K562 (cell line): ENCODE results near the gene KRIT1. TPM values are rescaled to one million over a fixed set of nuclear protein-coding genes. Genes with fewer than 3 reads are reported as not detected.

Experiments
- BRF1 ChIP-seq: IDR thresholded peaks from 3 replicates; pipeline ENCODE4 v1.6.1; 2011; ENCODE audit warnings: borderline replicate concordance, mild to moderate bottlenecking; ENCODE audit not compliant: insufficient read length; ENCODE audit errors: extremely low read depth
- CTCF ChIP-seq, 3 experiments: IDR thresholded peaks in 2 of 3; conservative IDR thresholded peaks in 1 of 3; 2 replicates each; pipeline ENCODE4 v1.5.1; 2011 to 2012; ENCODE audit warnings: low read length in 3 of 3, mild to moderate bottlenecking in 3 of 3, control low read depth in 2 of 3, improper control_type of control experiment in 1 of 3, inconsistent platforms in 1 of 3, low read depth in 1 of 3, mixed read lengths in 1 of 3, moderate library complexity in 1 of 3; ENCODE audit not compliant: insufficient read depth in 2 of 3
- EP300 ChIP-seq: IDR thresholded peaks from 2 replicates; pipeline ENCODE4 v1.6.1; 2012; ENCODE audit warnings: low read length, improper control_type of control experiment
- HMGN3 ChIP-seq: IDR thresholded peaks from 2 replicates; pipeline ENCODE4 v1.6.1; 2011; ENCODE audit warnings: borderline replicate concordance, low read depth, mild to moderate bottlenecking, mixed read lengths, low read length; ENCODE audit not compliant: insufficient read length; ENCODE audit errors: extremely low read depth
- KDM5B ChIP-seq: fragments of 200-600 bp; sonication (generic); IDR thresholded peaks from 2 replicates; pipeline ENCODE4 v1.6.1; 2012; ENCODE audit warnings: low read depth, mild to moderate bottlenecking, moderate library complexity, low read length, control low read depth, inconsistent platforms; ENCODE audit not compliant: insufficient replicate concordance
- LARP7 ChIP-seq: fragments of 450-650 bp; IDR thresholded peaks from 2 replicates; pipeline ENCODE4 v1.6.1; 2016
- NBN ChIP-seq: fragments of 450-650 bp; IDR thresholded peaks from 2 replicates; pipeline ENCODE4 v1.6.1; 2016; ENCODE audit warnings: low read depth, mild to moderate bottlenecking
- NFRKB ChIP-seq: fragments of 450-650 bp; IDR thresholded peaks from 2 replicates; pipeline ENCODE4 v1.6.1; 2016; ENCODE audit warnings: low read depth
- NUFIP1 ChIP-seq: fragments of 450-650 bp; IDR thresholded peaks from 2 replicates; pipeline ENCODE4 v1.6.1; 2018; ENCODE audit not compliant: partially characterized antibody
- PHB2 ChIP-seq: fragments of 450-650 bp; IDR thresholded peaks from 2 replicates; pipeline ENCODE4 v1.6.1; 2017; ENCODE audit warnings: low read depth
- PHF21A ChIP-seq: fragments of 450-650 bp; IDR thresholded peaks from 2 replicates; pipeline ENCODE4 v1.6.1; 2017; ENCODE audit warnings: low read depth, borderline replicate concordance
- RBM14 ChIP-seq: fragments of 200-400 bp; formaldehyde crosslinking; IDR thresholded peaks from 2 replicates; pipeline ENCODE4 v1.6.1; 2018; ENCODE audit warnings: low read depth, mild to moderate bottlenecking, low read length, moderate library complexity, borderline replicate concordance; ENCODE audit not compliant: insufficient read depth
- RCOR1 ChIP-seq, 2 experiments: IDR thresholded peaks; 2 replicates each; pipeline ENCODE4 v1.6.1; 2012; ENCODE audit warnings: low read depth in 2 of 2, low read length in 2 of 2, borderline replicate concordance in 1 of 2, improper control_type of control experiment in 1 of 2
- RNF2 ChIP-seq: sonication (generic); IDR thresholded peaks from 2 replicates; pipeline ENCODE4 v1.6.1; 2016
- RUNX1 ChIP-seq: sonication (generic); IDR thresholded peaks from 2 replicates; pipeline ENCODE4 v1.6.1; 2016; ENCODE audit warnings: antibody characterized with exemption, low read depth
- SMAD4 ChIP-seq: fragments of 250-450 bp; sonication (Bioruptor Pico); conservative IDR thresholded peaks from 2 replicates; pipeline ENCODE4 v1.8.0; 2021; ENCODE audit warnings: inconsistent platforms, mild to moderate bottlenecking, moderate library complexity
- SMARCC2 ChIP-seq: fragments of 450-650 bp; IDR thresholded peaks from 2 replicates; pipeline ENCODE4 v1.6.1; 2017; ENCODE audit warnings: antibody characterized with exemption, moderate library complexity, mild to moderate bottlenecking, low read depth
- TARDBP ChIP-seq: fragments of 450-650 bp; IDR thresholded peaks from 2 replicates; pipeline ENCODE4 v1.6.1; 2016
- TEAD2 ChIP-seq: fragments of 450-650 bp; IDR thresholded peaks from 2 replicates; pipeline ENCODE4 v1.6.1; 2016; ENCODE audit warnings: missing genetic modification characterization, control low read depth, missing compliant biosample characterization
- XRCC4 ChIP-seq: IDR thresholded peaks from one replicate; pipeline ENCODE4 v1.6.1; 2011; ENCODE audit not compliant: insufficient read depth, insufficient read length; ENCODE audit errors: extremely low read depth
- ZNF232 ChIP-seq: sonication (generic); formaldehyde crosslinking; IDR thresholded peaks from 2 replicates; pipeline ENCODE4 v1.8.0; 2022; ENCODE audit warnings: mild to moderate bottlenecking, missing genetic modification reagents
- ZNF57 ChIP-seq: fragments of 450-650 bp; formaldehyde crosslinking; IDR thresholded peaks from 2 replicates; pipeline ENCODE4 v1.4.0; 2020; ENCODE audit warnings: mild to moderate bottlenecking, moderate library complexity
- polyA plus RNA-seq, 8 experiments: library from polyadenylated mRNA; depleted of rRNA in 4 of 8; stranded (reverse) in 5 of 8; unstranded in 3 of 8; fragments of >200 nt; fragmentation: Nextera tagmentation in 2 of 8; fragmentation: Illumina TruSeq in 1 of 8; extraction: Ambion mirVana in 2 of 8; extraction: Trizol in 1 of 8; gene quantifications; 2 replicates each; pipeline versions ENCODE4 v1.2.1 to v1.2.3, GENCODE V29; 2011 to 2014; ENCODE audit warnings: inconsistent platforms in 1 of 8, missing spikeins in 1 of 8
- total RNA-seq, 7 experiments: library from RNA; depleted of rRNA in 6 of 7; stranded (reverse); fragments of >200 nt in 6 of 7; fragmentation: Illumina TruSeq in 2 of 7; extraction: Trizol in 2 of 7; gene quantifications; 2 replicates each; pipeline versions ENCODE4 v1.2.1 to v1.2.3, GENCODE V29; 2011 to 2021; ENCODE audit warnings: low replicate concordance in 1 of 7
- TF ChIP-seq, protein P1 (sequence below): sonication (generic); formaldehyde crosslinking; IDR thresholded peaks from 2 replicates; pipeline ENCODE4 v1.4.0; 2020; ENCODE audit warnings: mild to moderate bottlenecking, missing genetic modification reagents

KRIT1 gene
- total and polyA plus RNA-seq, 9 of the 15 experiments (the other 6 are each of a cell fraction or from before 2014, with no cell fraction given) = 21.5 to 81.4 (median 55.9) TPM

- TF ChIP-seq, protein P1, sequence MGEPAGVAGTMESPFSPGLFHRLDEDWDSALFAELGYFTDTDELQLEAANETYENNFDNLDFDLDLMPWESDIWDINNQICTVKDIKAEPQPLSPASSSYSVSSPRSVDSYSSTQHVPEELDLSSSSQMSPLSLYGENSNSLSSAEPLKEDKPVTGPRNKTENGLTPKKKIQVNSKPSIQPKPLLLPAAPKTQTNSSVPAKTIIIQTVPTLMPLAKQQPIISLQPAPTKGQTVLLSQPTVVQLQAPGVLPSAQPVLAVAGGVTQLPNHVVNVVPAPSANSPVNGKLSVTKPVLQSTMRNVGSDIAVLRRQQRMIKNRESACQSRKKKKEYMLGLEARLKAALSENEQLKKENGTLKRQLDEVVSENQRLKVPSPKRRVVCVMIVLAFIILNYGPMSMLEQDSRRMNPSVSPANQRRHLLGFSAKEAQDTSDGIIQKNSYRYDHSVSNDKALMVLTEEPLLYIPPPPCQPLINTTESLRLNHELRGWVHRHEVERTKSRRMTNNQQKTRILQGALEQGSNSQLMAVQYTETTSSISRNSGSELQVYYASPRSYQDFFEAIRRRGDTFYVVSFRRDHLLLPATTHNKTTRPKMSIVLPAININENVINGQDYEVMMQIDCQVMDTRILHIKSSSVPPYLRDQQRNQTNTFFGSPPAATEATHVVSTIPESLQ (CRISPR knock-in tag) = no peak
- TF ChIP-seq PHF21A = no peak
- peak in 1 of 3 experiments; percentile 13; a peak in 1 of 6 replicates for TF ChIP-seq CTCF (IDR thresholded peaks at IDR 0.05 in 2 of 3, conservative IDR thresholded peaks at IDR 0.05 in 1 of 3; ENCODE audit: insufficient read depth in 2 of 3, low read depth in 1 of 3, low read length in 3 of 3)
- no peak for TF ChIP-seq TEAD2
- TF ChIP-seq RUNX1 = no peak
- TF ChIP-seq ZNF232 (CRISPR knock-in tag) = no peak
- no peak for TF ChIP-seq EP300
- TF ChIP-seq RCOR1 (IDR thresholded peaks at IDR 0.05; ENCODE audit: borderline replicate concordance in 1 of 2, low read depth in 2 of 2, low read length in 2 of 2) = no peak
- no peak for TF ChIP-seq TARDBP
- no peak for TF ChIP-seq KDM5B
- 0 out of 2 replicates have a peak, but pooled peaks have one; percentile 27 for TF ChIP-seq NBN
- no peak for TF ChIP-seq ZNF57 (CRISPR knock-in tag)
- TF ChIP-seq NFRKB = 0 out of 2 replicates have a peak, but pooled peaks have one; percentile 4
- TF ChIP-seq NUFIP1 = no peak
- TF ChIP-seq PHB2 = no peak
- TF ChIP-seq RBM14 = no peak
- TF ChIP-seq SMAD4 (CRISPR knock-in tag) = 0 out of 2 replicates have a peak, but pooled peaks have one; percentile 10
- TF ChIP-seq LARP7 = no peak; the same call in 1 of the 2 replicates
- TF ChIP-seq BRF1 = no peak
- no peak for TF ChIP-seq XRCC4
- TF ChIP-seq HMGN3 = no peak
- TF ChIP-seq SMARCC2 = peak; percentile 19; the same call in 1 of the 2 replicates
- no peak for TF ChIP-seq RNF2
Observed at GRCh38 chr7:92244808-92245486, 767 bp downstream of the KRIT1 start (continued).
